ENCODE measurements around the gene RDH12.
"Not testable (repeated sequence)": the region's sequence is repeated elsewhere in the genome, so short reads cannot be mapped to it uniquely, and the experiment has no call there.

RDH12 gene

GRCh38 chr14:67710209-67710608, 8.5 kb downstream of the RDH12 start:
- TF ChIP-seq MYC (IDR thresholded peaks at IDR 0.05; ENCODE audit: low read depth, low read length) (no peak), MAX (IDR thresholded peaks at IDR 0.05; ENCODE audit: low read depth, low read length) (no peak), POLR2A (IDR thresholded peaks at IDR 0.05; ENCODE audit: extremely low read depth, insufficient read length) (no peak)
- TF ChIP-seq, protein P1, sequence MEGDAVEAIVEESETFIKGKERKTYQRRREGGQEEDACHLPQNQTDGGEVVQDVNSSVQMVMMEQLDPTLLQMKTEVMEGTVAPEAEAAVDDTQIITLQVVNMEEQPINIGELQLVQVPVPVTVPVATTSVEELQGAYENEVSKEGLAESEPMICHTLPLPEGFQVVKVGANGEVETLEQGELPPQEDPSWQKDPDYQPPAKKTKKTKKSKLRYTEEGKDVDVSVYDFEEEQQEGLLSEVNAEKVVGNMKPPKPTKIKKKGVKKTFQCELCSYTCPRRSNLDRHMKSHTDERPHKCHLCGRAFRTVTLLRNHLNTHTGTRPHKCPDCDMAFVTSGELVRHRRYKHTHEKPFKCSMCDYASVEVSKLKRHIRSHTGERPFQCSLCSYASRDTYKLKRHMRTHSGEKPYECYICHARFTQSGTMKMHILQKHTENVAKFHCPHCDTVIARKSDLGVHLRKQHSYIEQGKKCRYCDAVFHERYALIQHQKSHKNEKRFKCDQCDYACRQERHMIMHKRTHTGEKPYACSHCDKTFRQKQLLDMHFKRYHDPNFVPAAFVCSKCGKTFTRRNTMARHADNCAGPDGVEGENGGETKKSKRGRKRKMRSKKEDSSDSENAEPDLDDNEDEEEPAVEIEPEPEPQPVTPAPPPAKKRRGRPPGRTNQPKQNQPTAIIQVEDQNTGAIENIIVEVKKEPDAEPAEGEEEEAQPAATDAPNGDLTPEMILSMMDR (IDR thresholded peaks at IDR 0.05; ENCODE audit: low read depth, low read length): no peak
- no peak overlapping the region for H3K4me3 ChIP-seq (ENCODE audit: low read depth, low read length)
- DNase-seq (ENCODE audit: low read depth): peak; percentile 35

DNA sequence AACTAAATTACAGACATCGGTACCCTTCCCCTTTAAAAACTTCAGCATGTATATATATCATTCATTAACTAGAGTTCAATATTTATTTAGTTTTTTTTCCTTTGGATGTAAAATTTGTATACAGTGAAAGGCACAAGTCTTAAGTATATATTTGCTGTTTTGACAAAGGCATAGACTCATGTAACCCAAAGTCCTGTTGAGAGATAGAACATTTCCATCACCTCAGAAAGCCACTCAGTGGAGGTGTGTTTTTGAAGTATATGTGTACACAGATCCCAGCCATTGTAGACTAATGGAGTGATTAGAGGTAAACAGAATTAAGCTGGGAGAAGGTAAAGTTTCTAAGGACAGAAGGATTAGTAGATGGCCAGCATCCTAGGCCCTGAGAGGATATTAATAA, 15.4 kb downstream of the RDH12 start:
- no peak for DNase-seq (ENCODE audit: low read depth)
- TF ChIP-seq, protein P1 (IDR thresholded peaks at IDR 0.05; ENCODE audit: low read depth, low read length): no peak
- TF ChIP-seq MYC (IDR thresholded peaks at IDR 0.05; ENCODE audit: low read depth, low read length): no peak

DNA sequence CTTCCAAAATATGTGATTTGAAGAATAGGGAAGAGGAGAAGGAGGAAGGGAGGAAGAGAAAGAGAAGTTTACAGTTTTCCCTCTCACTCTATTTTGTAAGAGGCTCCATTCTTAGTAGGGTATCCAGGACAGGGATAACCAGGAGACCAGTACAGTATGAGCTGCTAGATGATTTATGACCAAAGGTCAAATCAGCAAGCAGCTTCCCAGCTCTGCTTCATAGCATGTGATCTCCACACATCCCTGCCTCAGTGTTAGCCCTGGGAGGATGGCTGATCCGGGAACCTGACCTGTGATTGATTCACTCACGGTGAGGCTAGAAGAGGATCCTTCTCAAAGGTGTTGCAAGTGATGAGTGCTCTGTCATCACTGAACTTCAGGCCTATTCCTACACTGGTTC, 16.6 kb downstream of the RDH12 start:
- no peak overlapping the region for H3K4me3 ChIP-seq (ENCODE audit: low read depth, low read length)
- DNase-seq (ENCODE audit: low read depth): no peak
- TF ChIP-seq MYC (IDR thresholded peaks at IDR 0.05; ENCODE audit: low read depth, low read length) (no peak), POLR2A (IDR thresholded peaks at IDR 0.05; ENCODE audit: extremely low read depth, insufficient read length) (no peak), MAX (IDR thresholded peaks at IDR 0.05; ENCODE audit: low read depth, low read length) (no peak)
- TF ChIP-seq, protein P1 (IDR thresholded peaks at IDR 0.05; ENCODE audit: low read depth, low read length): no peak

More for the DNA sequence above, 15.4 kb downstream of the RDH12 start:
- H3K4me3 ChIP-seq (ENCODE audit: low read depth, low read length): no peak overlapping the region

DNA sequence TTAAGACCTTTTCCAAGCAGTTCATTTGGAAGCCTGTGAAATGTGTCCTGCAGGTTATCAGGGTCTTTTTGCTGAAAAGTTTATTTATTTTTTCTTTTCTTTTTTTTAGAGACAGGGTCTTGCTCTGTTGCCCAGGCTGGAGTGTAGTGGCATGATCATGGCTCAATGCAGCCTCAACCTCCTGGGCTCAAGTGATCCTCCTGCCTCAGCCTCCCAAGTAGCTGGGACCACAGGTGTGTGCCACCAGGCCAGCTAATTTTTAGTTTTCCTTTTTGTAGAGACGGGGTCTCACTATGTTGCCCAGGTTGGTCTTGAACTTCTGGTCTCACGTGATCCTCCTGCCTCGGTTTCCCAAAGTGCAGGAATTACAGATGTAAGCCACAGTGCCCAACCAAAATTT, 17.7 kb downstream of the RDH12 start:
- not testable (repeated sequence) for H3K4me3 ChIP-seq (ENCODE audit: low read depth, low read length); DNase-seq (ENCODE audit: low read depth)

DNA sequence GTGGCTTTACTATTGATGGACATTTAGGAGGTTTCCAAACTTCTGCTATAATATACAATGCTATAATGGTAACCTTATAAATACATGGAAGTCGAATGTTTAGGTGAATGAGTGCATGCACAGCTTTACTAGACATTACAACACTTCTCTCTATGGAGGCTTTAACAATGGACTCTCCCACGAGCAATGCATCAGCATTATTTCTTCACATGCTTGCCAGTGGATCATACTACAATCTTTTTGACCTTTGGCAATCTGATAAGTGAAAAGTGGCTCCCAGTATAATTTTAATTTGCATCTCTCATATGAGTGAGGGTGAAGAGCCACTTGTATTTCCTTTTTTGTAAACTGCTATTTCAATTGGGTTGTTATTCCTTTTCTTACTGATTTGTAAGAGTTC, 18.2 kb downstream of the RDH12 start:
- TF ChIP-seq MYC (IDR thresholded peaks at IDR 0.05; ENCODE audit: low read depth, low read length): no peak
- no peak for TF ChIP-seq MAX (IDR thresholded peaks at IDR 0.05; ENCODE audit: low read depth, low read length)
- TF ChIP-seq, protein P1 (IDR thresholded peaks at IDR 0.05; ENCODE audit: low read depth, low read length): no peak
- TF ChIP-seq POLR2A (IDR thresholded peaks at IDR 0.05; ENCODE audit: extremely low read depth, insufficient read length): no peak
- H3K4me3 ChIP-seq (ENCODE audit: low read depth, low read length): no peak overlapping the region
- peak; percentile 15 for DNase-seq (ENCODE audit: low read depth)

DNA sequence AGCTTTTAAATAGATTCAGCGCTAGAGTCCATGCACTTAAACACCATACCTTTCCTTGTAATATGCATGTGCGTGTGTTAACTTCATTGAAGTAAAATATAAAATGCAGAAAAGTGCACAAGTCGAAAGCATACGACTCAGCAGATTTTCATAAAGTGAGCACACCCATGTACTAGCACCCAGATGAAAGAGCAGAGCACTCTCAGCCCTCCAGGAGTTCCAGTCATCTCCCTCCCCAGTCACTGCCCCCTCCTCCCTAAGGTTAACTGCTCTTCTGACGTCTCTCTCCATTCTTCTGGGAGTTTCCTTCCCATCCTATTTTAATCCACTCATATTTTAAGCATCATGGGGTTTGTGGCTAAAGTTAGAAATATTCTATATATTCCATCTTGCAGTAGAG, 20.2 kb downstream of the RDH12 start:
- no peak overlapping the region for H3K4me3 ChIP-seq (ENCODE audit: low read depth, low read length)
- no peak for TF ChIP-seq MYC (IDR thresholded peaks at IDR 0.05; ENCODE audit: low read depth, low read length)
- TF ChIP-seq, protein P1 (IDR thresholded peaks at IDR 0.05; ENCODE audit: low read depth, low read length): no peak
- TF ChIP-seq MAX (IDR thresholded peaks at IDR 0.05; ENCODE audit: low read depth, low read length): no peak
- TF ChIP-seq POLR2A (IDR thresholded peaks at IDR 0.05; ENCODE audit: extremely low read depth, insufficient read length): no peak
- no peak for DNase-seq (ENCODE audit: low read depth)
